ENCODE results near the gene KRT71.

DNA sequence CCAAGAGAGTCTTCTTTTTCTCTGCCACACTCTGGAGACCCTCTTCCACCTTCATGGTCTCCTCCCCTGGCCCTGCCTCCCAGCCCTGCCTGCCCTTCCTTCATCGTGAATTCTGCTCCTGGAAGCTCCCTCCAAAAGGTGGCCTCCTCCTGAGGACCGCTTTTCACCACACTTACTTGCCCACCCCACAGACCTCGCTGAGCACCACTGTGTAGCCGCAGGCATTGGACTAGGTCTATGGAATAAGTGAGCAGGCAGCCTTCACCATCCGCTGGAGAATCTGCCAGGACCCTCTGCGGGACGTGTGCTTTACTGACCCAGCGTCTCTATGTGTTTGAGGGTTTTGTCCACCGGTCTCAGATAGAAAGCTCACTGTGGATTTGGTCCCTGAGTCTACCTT is 23.1 kb downstream of the KRT71 start:
- TF ChIP-seq, protein P1, sequence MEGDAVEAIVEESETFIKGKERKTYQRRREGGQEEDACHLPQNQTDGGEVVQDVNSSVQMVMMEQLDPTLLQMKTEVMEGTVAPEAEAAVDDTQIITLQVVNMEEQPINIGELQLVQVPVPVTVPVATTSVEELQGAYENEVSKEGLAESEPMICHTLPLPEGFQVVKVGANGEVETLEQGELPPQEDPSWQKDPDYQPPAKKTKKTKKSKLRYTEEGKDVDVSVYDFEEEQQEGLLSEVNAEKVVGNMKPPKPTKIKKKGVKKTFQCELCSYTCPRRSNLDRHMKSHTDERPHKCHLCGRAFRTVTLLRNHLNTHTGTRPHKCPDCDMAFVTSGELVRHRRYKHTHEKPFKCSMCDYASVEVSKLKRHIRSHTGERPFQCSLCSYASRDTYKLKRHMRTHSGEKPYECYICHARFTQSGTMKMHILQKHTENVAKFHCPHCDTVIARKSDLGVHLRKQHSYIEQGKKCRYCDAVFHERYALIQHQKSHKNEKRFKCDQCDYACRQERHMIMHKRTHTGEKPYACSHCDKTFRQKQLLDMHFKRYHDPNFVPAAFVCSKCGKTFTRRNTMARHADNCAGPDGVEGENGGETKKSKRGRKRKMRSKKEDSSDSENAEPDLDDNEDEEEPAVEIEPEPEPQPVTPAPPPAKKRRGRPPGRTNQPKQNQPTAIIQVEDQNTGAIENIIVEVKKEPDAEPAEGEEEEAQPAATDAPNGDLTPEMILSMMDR (IDR thresholded peaks at IDR 0.05), result no peak
- no peak for TF ChIP-seq POLR2A (IDR thresholded peaks at IDR 0.05)
